HCT116 (cell line): ENCODE results near the gene IL21R. TPM values are rescaled to one million over a fixed set of nuclear protein-coding genes. Genes with fewer than 3 reads are reported as not detected.
"Not testable (repeated sequence)": the region's sequence is repeated elsewhere in the genome, so short reads cannot be mapped to it uniquely, and the experiment has no call there.

Experiments
- ATAC-seq: fragments of 200-7000 bp; cut with Tn5 transposase; 2 replicates; pipeline ENCODE4 v1.9.1; 2020; ENCODE audit warnings: mild to moderate bottlenecking, moderate library complexity
- BruUV-seq: library from RNA; stranded (reverse); fragments of 400-500 nt; replicated peaks from 2 replicates; lab custom pipeline; 2021; lab: Mats Ljungman, UMichigan
- CTCF ChIA-PET: fragments of 300-600 bp; sonication (Branson Sonifier 250); formaldehyde crosslinking; loops from one replicate; lab custom pipeline; 2021; ENCODE audit warnings: antibody characterized with exemption; lab: Charles Lee
- POLR2A ChIA-PET: fragments of 300-600, 350-600 bp; sonication (Branson Sonifier 250); formaldehyde crosslinking; loops from one replicate; lab custom pipeline; 2021; ENCODE audit warnings: antibody characterized with exemption; lab: Charles Lee
- RAD21 ChIA-PET, 2 experiments: fragments of 300-600 bp; sonication (Branson Sonifier 250); formaldehyde crosslinking; loops; one replicate each; lab custom pipeline; 2023; ENCODE audit warnings: low total read pairs in 2 of 2; ENCODE audit not compliant: uncharacterized antibody in 2 of 2, unreplicated experiment in 2 of 2, low non-redundant PET in 1 of 2; lab: Charles Lee
- DNase-seq: peaks from one replicate; pipeline ENCODE4 v3.0.0-alpha.2; 2010; ENCODE audit warnings: low read depth, low spot score
- H2AFZ ChIP-seq: fragments of 200-600 bp; shearing (Covaris generic), sonication (generic); 2 replicates; pipeline ENCODE4 v1.6.1; 2017; ENCODE audit warnings: low read depth, mixed run types, mixed read lengths, antibody characterized with exemption, low read length; ENCODE audit not compliant: poor library complexity, severe bottlenecking
- H3K27ac ChIP-seq: 2 replicates; pipeline ENCODE4 v1.5.1; 2012; ENCODE audit warnings: low read depth, low read length
- H3K27me3 ChIP-seq: fragments of 200-600 bp; sonication (generic); 2 replicates; pipeline ENCODE4 v1.6.1; 2016; ENCODE audit warnings: mixed run types, low read length, mixed read lengths; ENCODE audit not compliant: insufficient read depth
- H3K36me3 ChIP-seq, 2 experiments: fragments of 200-500 bp in 1 of 2; fragments of 200-600 bp in 1 of 2; sonication (Bioruptor generic) in 1 of 2; sonication (generic) in 1 of 2; 2 replicates each; pipeline versions ENCODE4 v1.5.1 to v1.6.1; 2014 to 2016; ENCODE audit warnings: low read length in 2 of 2, inconsistent platforms in 1 of 2, mixed read lengths in 1 of 2, mixed run types in 1 of 2; ENCODE audit not compliant: insufficient read depth in 2 of 2, control insufficient read depth in 1 of 2
- H3K4me1 ChIP-seq, 2 experiments: fragments of 200-600 bp in 1 of 2; sonication (generic) in 1 of 2; 2 replicates each; pipeline versions ENCODE4 v1.5.1 to v1.6.1; 2012 to 2017; ENCODE audit warnings: low read length in 2 of 2, inconsistent platforms in 1 of 2, mild to moderate bottlenecking in 1 of 2, mixed read lengths in 1 of 2, mixed run types in 1 of 2, moderate library complexity in 1 of 2; ENCODE audit not compliant: insufficient read depth in 2 of 2, control insufficient read depth in 1 of 2
- H3K4me2 ChIP-seq: fragments of 200-600 bp; sonication (generic); 2 replicates; pipeline ENCODE4 v1.6.1; 2017; ENCODE audit warnings: mixed run types, low read length, mixed read lengths
- H3K4me3 ChIP-seq, 2 experiments: fragments of 200-600 bp in 1 of 2; sonication (generic) in 1 of 2; replicated peaks in 1 of 2; 2 replicates each; pipeline ENCODE4 v1.5.1; 2011 to 2016; ENCODE audit warnings: low read length in 2 of 2, control low read depth in 1 of 2, low read depth in 1 of 2, mild to moderate bottlenecking in 1 of 2, mixed read lengths in 1 of 2, mixed run types in 1 of 2
- H3K79me2 ChIP-seq: fragments of 200-600 bp; sonication (generic); 2 replicates; pipeline ENCODE4 v1.6.1; 2017; ENCODE audit warnings: mild to moderate bottlenecking, mixed run types, low read length, moderate library complexity, mixed read lengths; ENCODE audit not compliant: insufficient read depth
- H3K9ac ChIP-seq: fragments of 200-600 bp; sonication (generic); 2 replicates; pipeline ENCODE4 v1.6.1; 2016; ENCODE audit warnings: low read length, mixed read lengths
- H3K9me2 ChIP-seq: fragments of 200-600 bp; sonication (generic), shearing (Covaris generic); 2 replicates; pipeline ENCODE4 v1.6.1; 2017; ENCODE audit warnings: mixed run types, mild to moderate bottlenecking, moderate library complexity; ENCODE audit not compliant: insufficient read depth
- H3K9me3 ChIP-seq, 2 experiments: fragments of 200-500 bp in 1 of 2; fragments of 200-600 bp in 1 of 2; sonication (Bioruptor generic) in 1 of 2; sonication (generic) in 1 of 2; 2 replicates each; pipeline ENCODE4 v1.6.1; 2014 to 2017; ENCODE audit warnings: low read length in 2 of 2, mixed read lengths in 2 of 2, inconsistent platforms in 1 of 2, low read depth in 1 of 2, mild to moderate bottlenecking in 1 of 2, mixed run types in 1 of 2, moderate library complexity in 1 of 2; ENCODE audit not compliant: control insufficient read depth in 1 of 2, insufficient read depth in 1 of 2
- H4K20me1 ChIP-seq: fragments of 200-600 bp; sonication (generic), shearing (Covaris generic); 2 replicates; pipeline ENCODE4 v1.6.1; 2017; ENCODE audit warnings: mixed run types, mild to moderate bottlenecking, moderate library complexity; ENCODE audit not compliant: insufficient read depth
- CBX3 ChIP-seq: IDR thresholded peaks from 2 replicates; pipeline ENCODE4 v1.6.1; 2012; ENCODE audit warnings: low read depth
- CTCF ChIP-seq, 3 experiments: fragments of 200-600 bp in 1 of 3; sonication (generic) in 1 of 3; IDR thresholded peaks in 2 of 3; conservative IDR thresholded peaks in 1 of 3; 2 replicates each; pipeline ENCODE4 v1.5.1; 2012 to 2017; ENCODE audit warnings: low read depth in 2 of 3, low read length in 2 of 3, antibody characterized with exemption in 1 of 3, borderline replicate concordance in 1 of 3, control low read depth in 1 of 3, mild to moderate bottlenecking in 1 of 3, mixed read lengths in 1 of 3, mixed run types in 1 of 3, moderate library complexity in 1 of 3; ENCODE audit not compliant: insufficient read depth in 1 of 3
- EGR1 ChIP-seq: IDR thresholded peaks from 2 replicates; pipeline ENCODE4 v1.6.1; 2012; ENCODE audit warnings: low read depth
- POLR2A ChIP-seq: IDR thresholded peaks from 2 replicates; pipeline ENCODE4 v1.7.0; 2011; ENCODE audit warnings: borderline replicate concordance; ENCODE audit not compliant: insufficient read depth, insufficient read length; ENCODE audit errors: extremely low read depth
- POLR2AphosphoS5 ChIP-seq: IDR thresholded peaks from 2 replicates; pipeline ENCODE4 v1.6.1; 2011; ENCODE audit warnings: mild to moderate bottlenecking, low read depth, low read length, moderate library complexity
- SIN3A ChIP-seq: IDR thresholded peaks from 2 replicates; pipeline ENCODE4 v1.6.1; 2012; ENCODE audit warnings: low read depth
- SP1 ChIP-seq: IDR thresholded peaks from 2 replicates; pipeline ENCODE4 v1.6.1; 2012; ENCODE audit warnings: low read depth
- YY1 ChIP-seq: IDR thresholded peaks from 2 replicates; pipeline ENCODE4 v1.6.1; 2011; ENCODE audit warnings: low read length, low read depth, moderate library complexity, mild to moderate bottlenecking; ENCODE audit not compliant: insufficient replicate concordance; ENCODE audit errors: extremely low read depth
- ZBTB33 ChIP-seq: IDR thresholded peaks from 2 replicates; pipeline ENCODE4 v1.6.1; 2011; ENCODE audit warnings: mild to moderate bottlenecking, low read length, moderate library complexity; ENCODE audit not compliant: insufficient replicate concordance; ENCODE audit errors: extremely low read depth
- intact Hi-C: fragments of 100-400 bp; cut with micrococcal nuclease; formaldehyde crosslinking; loops from 2 replicates; pipeline ENCODE4 v1.10.0; 2022
- total RNA-seq: library from RNA; stranded (reverse); gene quantifications from one replicate; pipeline ENCODE4 v1.2.1, GENCODE V29; 2021; ENCODE audit not compliant: unreplicated experiment

The IL21R gene
- total RNA-seq, 1 experiment from 2014 or later: 1.2 TPM

- TF ChIP-seq CTCF (IDR thresholded peaks at IDR 0.05 in 2 of 3, conservative IDR thresholded peaks at IDR 0.05 in 1 of 3; ENCODE audit: borderline replicate concordance in 1 of 3, insufficient read depth in 1 of 3, low read depth in 2 of 3, low read length in 2 of 3): no peak
- no peak for TF ChIP-seq YY1
- TF ChIP-seq CBX3: no peak
- no peak for TF ChIP-seq POLR2A
- no peak for TF ChIP-seq POLR2AphosphoS5
- no peak for TF ChIP-seq EGR1
- TF ChIP-seq, all 23 proteins: peak for 0
Measured at GRCh38 chr16:27392671-27393070, 9.3 kb upstream of the IL21R start (continued).

GRCh38 chr16:27394516-27394915 lies 7.5 kb upstream of the IL21R start:
- no peak overlapping the region for H3K9ac ChIP-seq
- ChIA-PET CTCF (no interaction called here), POLR2A (no interaction called here), RAD21 (no interaction called here)
- no peaks in the 10 kb centered on the region for H3K4me1 ChIP-seq
- H3K27ac ChIP-seq: no peak overlapping the region
- ATAC-seq (no peak), DNase-seq (no peak)
- H3K4me2 ChIP-seq: no peak overlapping the region
- H3K36me3 ChIP-seq: no peaks in the 10 kb centered on the region
- no peak overlapping the region for H3K4me3 ChIP-seq
- H3K9me2 ChIP-seq: no peaks in the 10 kb centered on the region
- no peaks in the 10 kb centered on the region for H3K9me3 ChIP-seq
- no peak for TF ChIP-seq ZBTB33
- no peak for TF ChIP-seq SIN3A
- TF ChIP-seq SP1: no peak
- intact Hi-C loops: no loop called here
- no peaks in the 10 kb centered on the region for H3K27me3 ChIP-seq
- BruUV-seq: no TSS peak
- H3K79me2 ChIP-seq: no peaks in the 10 kb centered on the region
- H2AFZ ChIP-seq: no peak overlapping the region
- no peaks in the 10 kb centered on the region for H4K20me1 ChIP-seq

GRCh38 chr16:27398341-27398893 lies 3.6 kb upstream of the IL21R start:
- ATAC-seq, H3K36me3 ChIP-seq, intact Hi-C loops, RAD21 ChIA-PET, H3K4me1 ChIP-seq, H3K4me3 ChIP-seq, H3K27ac ChIP-seq, H3K9ac ChIP-seq, BruUV-seq, H3K27me3 ChIP-seq, H3K9me2 ChIP-seq, H4K20me1 ChIP-seq, CTCF ChIA-PET, H2AFZ ChIP-seq, DNase-seq, H3K4me2 ChIP-seq, H3K9me3 ChIP-seq, H3K79me2 ChIP-seq, POLR2A ChIA-PET: not testable (repeated sequence)
